H1 (cell line): ENCODE data around the gene OLAH. TPM values are rescaled to one million over a fixed set of nuclear protein-coding genes. Genes with fewer than 3 reads are reported as not detected.

ENCODE experiments used
- CTCF ChIA-PET: fragments of 300-600 bp; sonication (Branson Sonifier 250); formaldehyde crosslinking; loops from one replicate; lab custom pipeline; 2021; ENCODE audit not compliant: partially characterized antibody; lab: Charles Lee
- POLR2A ChIA-PET: fragments of 300-600 bp; sonication (Branson Sonifier 250); formaldehyde crosslinking; loops from one replicate; lab custom pipeline; 2021; ENCODE audit warnings: inconsistent platforms; ENCODE audit not compliant: partially characterized antibody; lab: Charles Lee
- DNase-seq, 2 experiments: peaks; one replicate each; pipeline versions ENCODE4 v3.0.0 to v3.0.0-alpha.2; 2010 to 2022; ENCODE audit warnings: low spot score in 2 of 2, low read depth in 1 of 2, mixed read lengths in 1 of 2
- FAIRE-seq: peaks from 2 replicates; lab custom pipeline; 2011; peaks lifted over from hg19 to GRCh38; lab: Jason Lieb, UNC
- H2AFZ ChIP-seq: 2 replicates; pipeline ENCODE4 v1.8.1; 2012; ENCODE audit warnings: low read length, inconsistent platforms
- H2AK5ac ChIP-seq: 2 replicates; pipeline ENCODE4 v1.6.1; 2013; ENCODE audit warnings: low read depth, low read length
- H2BK120ac ChIP-seq: replicated peaks from 2 replicates; pipeline ENCODE3; 2013; ENCODE audit warnings: low read depth, low read length, inconsistent platforms
- H2BK12ac ChIP-seq: 2 replicates; pipeline ENCODE4 v1.6.1; 2013; ENCODE audit warnings: low read depth, low read length
- H2BK15ac ChIP-seq: 2 replicates; pipeline ENCODE4 v1.6.1; 2013; ENCODE audit warnings: low read length
- H2BK20ac ChIP-seq: 2 replicates; pipeline ENCODE4 v1.6.1; 2013; ENCODE audit warnings: low read length
- H2BK5ac ChIP-seq: 2 replicates; pipeline ENCODE4 v1.6.1; 2013; ENCODE audit warnings: low read depth, low read length
- H3K14ac ChIP-seq: 2 replicates; pipeline ENCODE4 v1.6.1; 2013; ENCODE audit warnings: inconsistent platforms; ENCODE audit not compliant: insufficient read length
- H3K18ac ChIP-seq: 2 replicates; pipeline ENCODE4 v1.6.1; 2013; ENCODE audit warnings: low read length; ENCODE audit errors: extremely low read depth
- H3K23ac ChIP-seq: 2 replicates; pipeline ENCODE4 v1.6.1; 2013; ENCODE audit warnings: inconsistent platforms; ENCODE audit not compliant: insufficient read length
- H3K23me2 ChIP-seq: 2 replicates; pipeline ENCODE4 v1.6.1; 2013; ENCODE audit warnings: low read depth, low read length
- H3K27ac ChIP-seq: 2 replicates; pipeline ENCODE4 v1.6.1; 2011; ENCODE audit warnings: low read depth, low read length, inconsistent platforms
- H3K27me3 ChIP-seq, 4 experiments: replicated peaks in 1 of 4; 1 replicate in 1 of 4; 2 replicates in 3 of 4; pipeline versions ENCODE4 v1.6.1 to v1.8.1; 2011 to 2013; ENCODE audit warnings: low read length in 3 of 4, mild to moderate bottlenecking in 3 of 4, inconsistent platforms in 2 of 4, mixed read lengths in 2 of 4, moderate library complexity in 1 of 4; ENCODE audit not compliant: control insufficient read depth in 3 of 4, insufficient read depth in 3 of 4; ENCODE audit errors: extremely low read depth in 1 of 4
- H3K36me3 ChIP-seq, 4 experiments: 2 replicates each; pipeline versions ENCODE4 v1.6.1 to v1.8.1; 2011 to 2013; ENCODE audit warnings: mild to moderate bottlenecking in 4 of 4, low read length in 3 of 4, moderate library complexity in 2 of 4, control low read depth in 1 of 4, inconsistent platforms in 1 of 4; ENCODE audit not compliant: insufficient read depth in 4 of 4, control insufficient read depth in 2 of 4
- H3K4ac ChIP-seq: replicated peaks from 2 replicates; pipeline ENCODE3; 2013; ENCODE audit warnings: low read length, low read depth, mixed read lengths, inconsistent platforms; ENCODE audit not compliant: insufficient read length
- H3K4me1 ChIP-seq, 4 experiments: replicated peaks in 1 of 4; 1 replicate in 1 of 4; 2 replicates in 3 of 4; pipeline versions ENCODE4 v1.6.1 to v1.8.1; 2011 to 2013; ENCODE audit warnings: low read length in 3 of 4, inconsistent platforms in 2 of 4, mixed read lengths in 1 of 4; ENCODE audit not compliant: insufficient read depth in 4 of 4, control insufficient read depth in 3 of 4
- H3K4me2 ChIP-seq, 2 experiments: 2 replicates each; pipeline versions ENCODE4 v1.6.1 to v1.8.1; 2011 to 2013; ENCODE audit warnings: low read depth in 2 of 2, low read length in 2 of 2, control low read depth in 1 of 2, inconsistent platforms in 1 of 2, mild to moderate bottlenecking in 1 of 2; ENCODE audit not compliant: insufficient read depth in 1 of 2
- H3K4me3 ChIP-seq, 4 experiments: fragments of 200-600, 300-600 bp in 1 of 4; sonication (generic), shearing (Covaris generic), sonication (Bioruptor Twin) in 1 of 4; 2 replicates each; pipeline versions ENCODE4 v1.5.1 to v1.8.1; 2011 to 2016; ENCODE audit warnings: low read length in 4 of 4, low read depth in 3 of 4, control low read depth in 2 of 4, inconsistent platforms in 2 of 4, mild to moderate bottlenecking in 2 of 4, mixed read lengths in 1 of 4, moderate library complexity in 1 of 4; ENCODE audit not compliant: insufficient read depth in 2 of 4; ENCODE audit errors: extremely low read depth in 1 of 4
- H3K56ac ChIP-seq: replicated peaks from 2 replicates; pipeline ENCODE3; 2013; ENCODE audit warnings: low read depth, mild to moderate bottlenecking, mixed read lengths, low read length, inconsistent platforms; ENCODE audit not compliant: insufficient read length
- H3K79me1 ChIP-seq: 2 replicates; pipeline ENCODE4 v1.6.1; 2013; ENCODE audit warnings: low read depth, low read length, control low read depth
- H3K79me2 ChIP-seq, 2 experiments: 2 replicates each; pipeline versions ENCODE4 v1.6.1 to v1.8.1; 2012 to 2013; ENCODE audit warnings: low read length in 2 of 2, mild to moderate bottlenecking in 2 of 2, inconsistent platforms in 1 of 2; ENCODE audit not compliant: insufficient read depth in 2 of 2, control insufficient read depth in 1 of 2
- H3K9ac ChIP-seq, 4 experiments: replicated peaks in 1 of 4; 1 replicate in 1 of 4; 2 replicates in 3 of 4; pipeline versions ENCODE4 v1.6.1 to v1.8.1; 2011 to 2013; ENCODE audit warnings: low read depth in 3 of 4, low read length in 3 of 4, control low read depth in 2 of 4, mild to moderate bottlenecking in 2 of 4, moderate library complexity in 2 of 4, inconsistent platforms in 1 of 4; ENCODE audit errors: extremely low read depth in 1 of 4
- H3K9me3 ChIP-seq, 2 experiments: 2 replicates each; pipeline versions ENCODE4 v1.6.1 to v1.8.1; 2012 to 2013; ENCODE audit warnings: mild to moderate bottlenecking in 2 of 2, moderate library complexity in 2 of 2, control low read depth in 1 of 2, inconsistent platforms in 1 of 2, low read depth in 1 of 2, low read length in 1 of 2, mixed read lengths in 1 of 2; ENCODE audit not compliant: insufficient read depth in 2 of 2
- H4K20me1 ChIP-seq, 2 experiments: replicated peaks in 1 of 2; 2 replicates each; pipeline versions ENCODE3 to v1.8.1; 2011 to 2013; ENCODE audit warnings: inconsistent platforms in 2 of 2, low read length in 2 of 2, mild to moderate bottlenecking in 1 of 2; ENCODE audit not compliant: insufficient read depth in 2 of 2, control insufficient read depth in 1 of 2
- H4K5ac ChIP-seq: 2 replicates; pipeline ENCODE4 v1.6.1; 2013; ENCODE audit warnings: low read length, low read depth, mixed read lengths, inconsistent platforms; ENCODE audit not compliant: insufficient read length
- H4K8ac ChIP-seq: 2 replicates; pipeline ENCODE4 v1.8.0; 2013; ENCODE audit warnings: mild to moderate bottlenecking, moderate library complexity, low read length, inconsistent platforms; ENCODE audit not compliant: insufficient read depth; ENCODE audit errors: extremely low read depth
- H4K91ac ChIP-seq: replicated peaks from 2 replicates; pipeline ENCODE3; 2013; ENCODE audit warnings: low read length, mixed read lengths, inconsistent platforms; ENCODE audit not compliant: insufficient read length
- BACH1 ChIP-seq: IDR thresholded peaks from 2 replicates; pipeline ENCODE4 v1.6.1; 2012; ENCODE audit warnings: low read length, improper control_type of control experiment
- BCL11A ChIP-seq, 2 experiments: IDR thresholded peaks; one replicate each; pipeline ENCODE4 v1.6.1; 2011; ENCODE audit warnings: low read depth in 2 of 2, low read length in 2 of 2, mild to moderate bottlenecking in 2 of 2
- EGR1 ChIP-seq: IDR thresholded peaks from 2 replicates; pipeline ENCODE4 v1.6.1; 2011; ENCODE audit warnings: low read depth, low read length, borderline replicate concordance
- HDAC2 ChIP-seq, 2 experiments: fragments of 300-600 bp in 1 of 2; sonication (generic) in 1 of 2; IDR thresholded peaks; 2 replicates each; pipeline ENCODE4 v1.6.1; 2011 to 2012; ENCODE audit warnings: low read depth in 2 of 2, low read length in 2 of 2, mild to moderate bottlenecking in 2 of 2, moderate library complexity in 2 of 2, borderline replicate concordance in 1 of 2, inconsistent platforms in 1 of 2
- NRF1 ChIP-seq: IDR thresholded peaks from 2 replicates; pipeline ENCODE4 v1.6.1; 2011; ENCODE audit warnings: mild to moderate bottlenecking, low read depth, low read length, improper control_type of control experiment
- POLR2AphosphoS5 ChIP-seq: IDR thresholded peaks from 2 replicates; pipeline ENCODE4 v1.6.1; 2011; ENCODE audit warnings: low read depth, low read length
- SAP30 ChIP-seq: fragments of 300-600 bp; sonication (generic); IDR thresholded peaks from 2 replicates; pipeline ENCODE4 v1.7.1; 2012; ENCODE audit warnings: low read length, moderate library complexity, mild to moderate bottlenecking, inconsistent platforms; ENCODE audit not compliant: insufficient read depth, insufficient replicate concordance
- SP1 ChIP-seq: IDR thresholded peaks from 2 replicates; pipeline ENCODE4 v1.6.1; 2011; ENCODE audit warnings: low read depth, low read length
- SRF ChIP-seq: IDR thresholded peaks from 2 replicates; pipeline ENCODE4 v1.6.1; 2011; ENCODE audit warnings: mild to moderate bottlenecking, low read depth, low read length, moderate library complexity
- TAF7 ChIP-seq: optimal IDR thresholded peaks from 2 replicates; pipeline ENCODE3; 2011; ENCODE audit warnings: low read depth, mild to moderate bottlenecking, inconsistent platforms, low read length, moderate library complexity, borderline replicate concordance
- WGBS, 2 experiments: shearing (Covaris generic) in 1 of 2; methylation state at CpG; one replicate each; pipeline versions ENCODE4 v1.1.6 to v1.1.7; 2013 to 2015; ENCODE audit warnings: low lambda C conversion rate in 2 of 2, mixed read lengths in 2 of 2, inconsistent platforms in 1 of 2, low coverage in 1 of 2, missing lambda C conversion rate in 1 of 2; ENCODE audit not compliant: insufficient replicate concordance in 2 of 2, insufficient coverage in 1 of 2, insufficient read length in 1 of 2; ENCODE audit errors: extremely low coverage in 1 of 2, missing lambda C conversion rate in 1 of 2; 5-methylcytosine and 5-hydroxymethylcytosine counted together
- polyA plus RNA-seq, 7 experiments: library from polyadenylated mRNA; depleted of rRNA in 3 of 7; stranded (reverse) in 5 of 7; unstranded in 2 of 7; fragments of >200 nt in 5 of 7; fragments of 200-250 nt in 2 of 7; gene quantifications; 1 replicate in 5 of 7; 2 replicates in 1 of 7; 4 replicates in 1 of 7; pipeline versions ENCODE4 v1.2.1 to v1.2.3, GENCODE V29; 2011 to 2013; ENCODE audit warnings: missing spikeins in 2 of 7, mixed read lengths in 2 of 7
- total RNA-seq: library from RNA; stranded (reverse); fragmentation: NEBNext Ultra II Directional; extraction: Animal tissue kit (Norgen Biotek cat#: 25700); gene quantifications from 2 replicates; pipeline ENCODE4 v1.2.1, GENCODE V29; 2021

Gene OLAH
- total and polyA plus RNA-seq, 2 of the 8 experiments (the other 6 are each of a cell fraction or from before 2014, with no cell fraction given) = not detected

DNA sequence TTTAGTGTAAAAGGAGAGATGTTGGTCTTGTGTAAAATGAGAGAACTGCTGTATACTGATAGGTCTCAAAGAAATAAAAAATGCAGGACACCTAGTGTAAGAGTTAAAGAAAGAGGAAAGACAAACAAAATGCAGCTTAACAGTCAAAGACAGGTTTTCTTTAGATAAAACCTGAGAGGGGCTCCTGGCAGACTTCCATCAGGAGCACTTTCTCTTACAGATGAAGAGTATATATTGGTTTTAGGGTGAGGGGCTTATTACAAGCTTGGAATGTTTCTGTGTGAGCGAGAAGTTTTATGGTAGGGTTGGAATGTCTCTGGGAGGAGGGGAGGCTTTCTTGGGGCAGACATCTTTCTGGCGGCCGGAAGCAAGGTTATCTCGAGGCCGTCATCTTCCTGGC lies 28.6 kb downstream of the OLAH start:
- FAIRE-seq = no peak

More for the DNA sequence above, 28.6 kb downstream of the OLAH start:
- no peak overlapping the region for H3K18ac ChIP-seq
- DNase-seq = no peak
- peaks cover 18 to 23% of the 10 kb centered on the region in 2 experiments for H3K9me3 ChIP-seq
- 96% methylated on average over 5 of the region's 5 CpGs; no CpG with 5 or more reads in 1 of the 2 experiments for WGBS, 2 experiments
- H3K23me2 ChIP-seq = no peaks in the 10 kb centered on the region
- no peak overlapping the region for H3K23ac ChIP-seq
- TF ChIP-seq BCL11A (IDR thresholded peaks at IDR 0.05; ENCODE audit: low read depth in 2 of 2, low read length in 2 of 2) (no peak), SRF (no peak), TAF7 (no peak), HDAC2 (IDR thresholded peaks at IDR 0.05; ENCODE audit: borderline replicate concordance in 1 of 2, low read depth in 2 of 2, low read length in 2 of 2) (no peak), SAP30 (no peak), POLR2AphosphoS5 (no peak), NRF1 (no peak), EGR1 (no peak), SP1 (no peak), BACH1 (no peak)
- H4K5ac ChIP-seq = no peak overlapping the region
- POLR2A ChIA-PET = interaction anchor here (1.2 kb wide), 1 partner anchor 9 kb away, joined by 3 read pairs; no protein-coding TSS in a partner anchor
- H2BK15ac ChIP-seq = no peak overlapping the region
- H4K8ac ChIP-seq = no peak overlapping the region
- H3K9ac ChIP-seq = no peak overlapping the region
- H2AK5ac ChIP-seq = no peak overlapping the region
- H2AFZ ChIP-seq = no peak overlapping the region
- H3K27ac ChIP-seq = no peak overlapping the region
- H3K4ac ChIP-seq = no peak overlapping the region
- H3K79me1 ChIP-seq = no peaks in the 10 kb centered on the region
- no peak overlapping the region for H3K4me2 ChIP-seq
- no peaks in the 10 kb centered on the region for H4K20me1 ChIP-seq
- no peak overlapping the region for H2BK5ac ChIP-seq
- H3K4me3 ChIP-seq = no peak overlapping the region
- H2BK12ac ChIP-seq = no peak overlapping the region
- H3K36me3 ChIP-seq = peaks cover 0 to 9% (median 3%) of the 10 kb centered on the region in 4 experiments; a peak in 4 of 8 replicates
- CTCF ChIA-PET = no interaction called here
- H3K56ac ChIP-seq = no peak overlapping the region
- H2BK20ac ChIP-seq = no peak overlapping the region
- no peaks in the 10 kb centered on the region for H3K27me3 ChIP-seq
- no peak overlapping the region for H3K14ac ChIP-seq
- H3K4me1 ChIP-seq = no peaks in the 10 kb centered on the region
- no peaks in the 10 kb centered on the region for H3K79me2 ChIP-seq
- H4K91ac ChIP-seq = no peak overlapping the region
- no peak overlapping the region for H2BK120ac ChIP-seq
